ENCODE results near the gene NFIA.

The NFIA gene

DNA sequence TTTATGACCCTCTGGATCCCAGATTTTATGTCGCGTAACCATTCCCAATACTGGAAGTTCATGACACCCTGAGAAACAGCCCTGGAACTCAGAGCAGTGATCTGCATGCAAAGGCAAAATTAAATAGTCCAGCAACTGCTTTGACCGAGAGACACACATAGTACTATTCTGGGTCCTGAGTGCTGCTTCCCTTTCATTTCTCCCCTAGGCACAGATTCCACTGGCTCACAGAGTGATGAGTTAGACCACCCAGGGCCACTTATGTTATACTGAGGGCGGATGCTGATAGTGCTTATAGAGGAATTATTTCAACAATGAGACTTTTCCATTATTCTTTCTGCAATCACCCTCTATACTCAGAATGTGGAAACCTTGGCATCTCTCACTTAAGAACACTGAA is 69.2 kb downstream of the NFIA start:
- no peaks in the 10 kb centered on the region for H3K36me3 ChIP-seq (ENCODE audit: control insufficient read depth in 2 of 2, insufficient read depth in 1 of 2, low read length in 2 of 2)
- ChIA-PET CTCF (no interaction called here), POLR2A (interaction anchor here (0.7 kb wide), 1 partner anchor 619 kb away, joined by 6 read pairs; no protein-coding TSS in a partner anchor)
- TF ChIP-seq IKZF3 (tag by site-specific recombination; IDR thresholded peaks at IDR 0.05), result peak; percentile 57
- no peak for TF ChIP-seq BCL11A (tag by site-specific recombination; IDR thresholded peaks at IDR 0.05; ENCODE audit: low read depth)
- TF ChIP-seq, protein P1, sequence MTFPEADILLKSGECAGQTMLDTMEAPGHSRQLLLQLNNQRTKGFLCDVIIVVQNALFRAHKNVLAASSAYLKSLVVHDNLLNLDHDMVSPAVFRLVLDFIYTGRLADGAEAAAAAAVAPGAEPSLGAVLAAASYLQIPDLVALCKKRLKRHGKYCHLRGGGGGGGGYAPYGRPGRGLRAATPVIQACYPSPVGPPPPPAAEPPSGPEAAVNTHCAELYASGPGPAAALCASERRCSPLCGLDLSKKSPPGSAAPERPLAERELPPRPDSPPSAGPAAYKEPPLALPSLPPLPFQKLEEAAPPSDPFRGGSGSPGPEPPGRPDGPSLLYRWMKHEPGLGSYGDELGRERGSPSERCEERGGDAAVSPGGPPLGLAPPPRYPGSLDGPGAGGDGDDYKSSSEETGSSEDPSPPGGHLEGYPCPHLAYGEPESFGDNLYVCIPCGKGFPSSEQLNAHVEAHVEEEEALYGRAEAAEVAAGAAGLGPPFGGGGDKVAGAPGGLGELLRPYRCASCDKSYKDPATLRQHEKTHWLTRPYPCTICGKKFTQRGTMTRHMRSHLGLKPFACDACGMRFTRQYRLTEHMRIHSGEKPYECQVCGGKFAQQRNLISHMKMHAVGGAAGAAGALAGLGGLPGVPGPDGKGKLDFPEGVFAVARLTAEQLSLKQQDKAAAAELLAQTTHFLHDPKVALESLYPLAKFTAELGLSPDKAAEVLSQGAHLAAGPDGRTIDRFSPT (tag by site-specific recombination; IDR thresholded peaks at IDR 0.05), result no peak
- H3K27ac ChIP-seq (ENCODE audit: extremely low read depth, low read depth, low read length), result no peak overlapping the region
- H3K9me3 ChIP-seq (ENCODE audit: control insufficient read depth, insufficient read depth, low read depth, low read length), result no peaks in the 10 kb centered on the region
- peaks cover 12% of the 10 kb centered on the region; the same call in 1 of the 2 replicates for H3K4me1 ChIP-seq (ENCODE audit: control insufficient read depth, insufficient read depth, low read length)
- no peak overlapping the region for H3K4me3 ChIP-seq (ENCODE audit: low read depth, low read length)

DNA sequence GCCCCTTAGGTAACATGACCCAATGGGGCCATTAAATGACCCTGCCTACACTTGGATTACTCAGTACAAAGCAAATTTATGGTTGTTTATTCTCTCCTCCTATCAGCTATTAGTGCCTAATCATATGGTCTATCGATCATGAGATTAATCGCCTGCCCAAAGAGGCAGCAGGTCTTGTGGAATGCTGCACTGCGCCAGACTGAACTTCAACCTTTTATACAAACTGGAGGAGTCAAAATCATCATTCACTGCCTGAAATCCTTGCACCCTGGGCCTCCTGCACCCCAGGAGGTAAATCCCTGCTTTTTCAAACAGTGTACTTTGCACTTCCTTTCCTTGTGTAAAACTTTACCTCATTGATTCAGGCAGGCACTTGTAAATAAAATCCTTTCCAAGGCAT is 69.7 kb downstream of the NFIA start:
- Histone ChIP-seq H3K9me3 (ENCODE audit: control insufficient read depth, insufficient read depth, low read depth, low read length) (no peaks in the 10 kb centered on the region), H3K27ac (ENCODE audit: extremely low read depth, low read depth, low read length) (no peak overlapping the region), H3K4me1 (ENCODE audit: control insufficient read depth, insufficient read depth, low read length) (peaks cover 12% of the 10 kb centered on the region; the same call in 1 of the 2 replicates), H3K4me3 (ENCODE audit: low read depth, low read length) (no peak overlapping the region), H3K36me3 (ENCODE audit: control insufficient read depth in 2 of 2, insufficient read depth in 1 of 2, low read length in 2 of 2) (no peaks in the 10 kb centered on the region)
- POLR2A ChIA-PET, result no interaction called here
- CTCF ChIA-PET, result no interaction called here
- TF ChIP-seq, protein P2, sequence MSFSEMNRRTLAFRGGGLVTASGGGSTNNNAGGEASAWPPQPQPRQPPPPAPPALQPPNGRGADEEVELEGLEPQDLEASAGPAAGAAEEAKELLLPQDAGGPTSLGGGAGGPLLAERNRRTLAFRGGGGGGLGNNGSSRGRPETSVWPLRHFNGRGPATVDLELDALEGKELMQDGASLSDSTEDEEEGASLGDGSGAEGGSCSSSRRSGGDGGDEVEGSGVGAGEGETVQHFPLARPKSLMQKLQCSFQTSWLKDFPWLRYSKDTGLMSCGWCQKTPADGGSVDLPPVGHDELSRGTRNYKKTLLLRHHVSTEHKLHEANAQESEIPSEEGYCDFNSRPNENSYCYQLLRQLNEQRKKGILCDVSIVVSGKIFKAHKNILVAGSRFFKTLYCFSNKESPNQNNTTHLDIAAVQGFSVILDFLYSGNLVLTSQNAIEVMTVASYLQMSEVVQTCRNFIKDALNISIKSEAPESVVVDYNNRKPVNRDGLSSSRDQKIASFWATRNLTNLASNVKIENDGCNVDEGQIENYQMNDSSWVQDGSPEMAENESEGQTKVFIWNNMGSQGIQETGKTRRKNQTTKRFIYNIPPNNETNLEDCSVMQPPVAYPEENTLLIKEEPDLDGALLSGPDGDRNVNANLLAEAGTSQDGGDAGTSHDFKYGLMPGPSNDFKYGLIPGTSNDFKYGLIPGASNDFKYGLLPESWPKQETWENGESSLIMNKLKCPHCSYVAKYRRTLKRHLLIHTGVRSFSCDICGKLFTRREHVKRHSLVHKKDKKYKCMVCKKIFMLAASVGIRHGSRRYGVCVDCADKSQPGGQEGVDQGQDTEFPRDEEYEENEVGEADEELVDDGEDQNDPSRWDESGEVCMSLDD (tag by site-specific recombination; IDR thresholded peaks at IDR 0.05), result no peak
- no peak for TF ChIP-seq ZNF16 (tag by site-specific recombination; IDR thresholded peaks at IDR 0.05; ENCODE audit: low read depth)
- no peak for TF ChIP-seq ZNF548 (tag by site-specific recombination; IDR thresholded peaks at IDR 0.05)
- no peak for TF ChIP-seq ZNF416 (tag by site-specific recombination; IDR thresholded peaks at IDR 0.05)
- TF ChIP-seq, protein P3, sequence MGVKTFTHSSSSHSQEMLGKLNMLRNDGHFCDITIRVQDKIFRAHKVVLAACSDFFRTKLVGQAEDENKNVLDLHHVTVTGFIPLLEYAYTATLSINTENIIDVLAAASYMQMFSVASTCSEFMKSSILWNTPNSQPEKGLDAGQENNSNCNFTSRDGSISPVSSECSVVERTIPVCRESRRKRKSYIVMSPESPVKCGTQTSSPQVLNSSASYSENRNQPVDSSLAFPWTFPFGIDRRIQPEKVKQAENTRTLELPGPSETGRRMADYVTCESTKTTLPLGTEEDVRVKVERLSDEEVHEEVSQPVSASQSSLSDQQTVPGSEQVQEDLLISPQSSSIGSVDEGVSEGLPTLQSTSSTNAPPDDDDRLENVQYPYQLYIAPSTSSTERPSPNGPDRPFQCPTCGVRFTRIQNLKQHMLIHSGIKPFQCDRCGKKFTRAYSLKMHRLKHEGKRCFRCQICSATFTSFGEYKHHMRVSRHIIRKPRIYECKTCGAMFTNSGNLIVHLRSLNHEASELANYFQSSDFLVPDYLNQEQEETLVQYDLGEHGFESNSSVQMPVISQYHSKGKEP (tag by site-specific recombination; IDR thresholded peaks at IDR 0.05), result no peak
- TF ChIP-seq EGR2 (tag by site-specific recombination; IDR thresholded peaks at IDR 0.05; ENCODE audit: low read depth), result 0 out of 2 replicates have a peak, but pooled peaks have one; percentile 31
- TF ChIP-seq YY2 (tag by site-specific recombination; IDR thresholded peaks at IDR 0.05), result no peak
- 0 out of 2 replicates have a peak, but pooled peaks have one; percentile 64 for TF ChIP-seq SP7 (tag by site-specific recombination; IDR thresholded peaks at IDR 0.05)
- no peak for TF ChIP-seq SCRT2 (tag by site-specific recombination; IDR thresholded peaks at IDR 0.05)
- peak; percentile 57; the same call in 1 of the 2 replicates for TF ChIP-seq ZNF843 (tag by site-specific recombination; IDR thresholded peaks at IDR 0.05)
- no peak for TF ChIP-seq PRDM1 (tag by site-specific recombination; IDR thresholded peaks at IDR 0.05)
- TF ChIP-seq, protein P4, sequence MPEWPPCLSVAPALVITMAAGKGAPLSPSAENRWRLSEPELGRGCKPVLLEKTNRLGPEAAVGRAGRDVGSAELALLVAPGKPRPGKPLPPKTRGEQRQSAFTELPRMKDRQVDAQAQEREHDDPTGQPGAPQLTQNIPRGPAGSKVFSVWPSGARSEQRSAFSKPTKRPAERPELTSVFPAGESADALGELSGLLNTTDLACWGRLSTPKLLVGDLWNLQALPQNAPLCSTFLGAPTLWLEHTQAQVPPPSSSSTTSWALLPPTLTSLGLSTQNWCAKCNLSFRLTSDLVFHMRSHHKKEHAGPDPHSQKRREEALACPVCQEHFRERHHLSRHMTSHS (tag by site-specific recombination; IDR thresholded peaks at IDR 0.05), result 0 out of 2 replicates have a peak, but pooled peaks have one; percentile 34
- TF ChIP-seq ZNF776 (tag by site-specific recombination; IDR thresholded peaks at IDR 0.05; ENCODE audit: borderline replicate concordance), result no peak
- TF ChIP-seq ZSCAN16 (tag by site-specific recombination; IDR thresholded peaks at IDR 0.05), result no peak
- TF ChIP-seq ZNF670 (tag by site-specific recombination; IDR thresholded peaks at IDR 0.05; ENCODE audit: low read depth), result no peak
- TF ChIP-seq OSR2 (tag by site-specific recombination; IDR thresholded peaks at IDR 0.05), result peak; percentile 40; the same call in 1 of the 2 replicates
- no peak for TF ChIP-seq ZNF354C (tag by site-specific recombination; IDR thresholded peaks at IDR 0.05; ENCODE audit: borderline replicate concordance, low read depth)
- TF ChIP-seq ZNF768 (tag by site-specific recombination; IDR thresholded peaks at IDR 0.05), result no peak
- TF ChIP-seq ZNF792 (tag by site-specific recombination; IDR thresholded peaks at IDR 0.05), result no peak
- no peak for TF ChIP-seq ZBTB48 (tag by site-specific recombination; IDR thresholded peaks at IDR 0.05)
- TF ChIP-seq, protein P5, sequence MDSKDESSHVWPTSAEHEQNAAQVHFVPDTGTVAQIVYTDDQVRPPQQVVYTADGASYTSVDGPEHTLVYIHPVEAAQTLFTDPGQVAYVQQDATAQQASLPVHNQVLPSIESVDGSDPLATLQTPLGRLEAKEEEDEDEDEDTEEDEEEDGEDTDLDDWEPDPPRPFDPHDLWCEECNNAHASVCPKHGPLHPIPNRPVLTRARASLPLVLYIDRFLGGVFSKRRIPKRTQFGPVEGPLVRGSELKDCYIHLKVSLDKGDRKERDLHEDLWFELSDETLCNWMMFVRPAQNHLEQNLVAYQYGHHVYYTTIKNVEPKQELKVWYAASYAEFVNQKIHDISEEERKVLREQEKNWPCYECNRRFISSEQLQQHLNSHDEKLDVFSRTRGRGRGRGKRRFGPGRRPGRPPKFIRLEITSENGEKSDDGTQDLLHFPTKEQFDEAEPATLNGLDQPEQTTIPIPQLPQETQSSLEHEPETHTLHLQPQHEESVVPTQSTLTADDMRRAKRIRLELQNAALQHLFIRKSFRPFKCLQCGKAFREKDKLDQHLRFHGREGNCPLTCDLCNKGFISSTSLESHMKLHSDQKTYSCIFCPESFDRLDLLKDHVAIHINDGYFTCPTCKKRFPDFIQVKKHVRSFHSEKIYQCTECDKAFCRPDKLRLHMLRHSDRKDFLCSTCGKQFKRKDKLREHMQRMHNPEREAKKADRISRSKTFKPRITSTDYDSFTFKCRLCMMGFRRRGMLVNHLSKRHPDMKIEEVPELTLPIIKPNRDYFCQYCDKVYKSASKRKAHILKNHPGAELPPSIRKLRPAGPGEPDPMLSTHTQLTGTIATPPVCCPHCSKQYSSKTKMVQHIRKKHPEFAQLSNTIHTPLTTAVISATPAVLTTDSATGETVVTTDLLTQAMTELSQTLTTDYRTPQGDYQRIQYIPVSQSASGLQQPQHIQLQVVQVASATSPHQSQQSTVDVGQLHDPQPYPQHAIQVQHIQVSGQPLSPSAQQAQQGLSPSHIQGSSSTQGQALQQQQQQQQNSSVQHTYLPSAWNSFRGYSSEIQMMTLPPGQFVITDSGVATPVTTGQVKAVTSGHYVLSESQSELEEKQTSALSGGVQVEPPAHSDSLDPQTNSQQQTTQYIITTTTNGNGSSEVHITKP (tag by site-specific recombination; IDR thresholded peaks at IDR 0.05), result no peak
- peak; percentile 73 for TF ChIP-seq FEZF1 (tag by site-specific recombination; IDR thresholded peaks at IDR 0.05)

Data from HEK293 (cell line).